Astrocyte (in vitro differentiated cells and primary cell): ENCODE measurements around the gene HS2ST1.

Experiments
- CTCF ChIP-seq: IDR thresholded peaks from 2 replicates; pipeline ENCODE4 v1.5.1; 2011; ENCODE audit warnings: low read depth, mild to moderate bottlenecking, inconsistent platforms, low read length, moderate library complexity; ENCODE audit not compliant: insufficient read depth
- EZH2 ChIP-seq: IDR thresholded peaks from 2 replicates; pipeline ENCODE4 v1.6.1; 2012; ENCODE audit warnings: mild to moderate bottlenecking, low read length, inconsistent platforms; ENCODE audit not compliant: insufficient read depth

GRCh38 chr1:87120779-87121178 lies 206.3 kb downstream of the HS2ST1 start:
- no peak for TF ChIP-seq CTCF
- TF ChIP-seq EZH2 = no peak
